SU-DHL-6 (cell line): Measurements from ENCODE around the gene ADPRH.

Experiments
- CTCF ChIP-seq: fragments of 200-600 bp; sonication (generic); IDR thresholded peaks from one replicate; pipeline ENCODE4 v1.5.1; 2017; ENCODE audit warnings: antibody characterized with exemption, mild to moderate bottlenecking, low read length, moderate library complexity; ENCODE audit not compliant: insufficient read depth, poor library complexity, severe bottlenecking
- EZH2phosphoT487 ChIP-seq: fragments of 200-600 bp; sonication (generic), shearing (Covaris generic); conservative IDR thresholded peaks from 2 replicates; pipeline ENCODE4 v1.6.1; 2018; ENCODE audit warnings: mild to moderate bottlenecking, antibody characterized with exemption, low read length, moderate library complexity, mixed read lengths

GRCh38 chr3:119620899-119621298 lies 41.6 kb downstream of the ADPRH start:
- no peak for TF ChIP-seq CTCF
- no peak for TF ChIP-seq EZH2phosphoT487
